ENCODE measurements around the gene BPIFB4. TPM values are rescaled to one million over a fixed set of nuclear protein-coding genes. Genes with fewer than 3 reads are reported as not detected.

BPIFB4 gene
- total RNA-seq, 1 donor from 2014 or later, result not detected

- DNase-seq (ENCODE audit: low read depth) (no peak), FAIRE-seq (no peak)
- Histone ChIP-seq H4K20me1 (ENCODE audit: insufficient read depth, low read length) (no peaks in the 10 kb centered on the region), H3K79me2 (ENCODE audit: insufficient read depth, low read length) (no peaks in the 10 kb centered on the region), H3K4me2 (ENCODE audit: low read length) (no peak within 1 kb of the TSS), H3K36me3 (ENCODE audit: insufficient read depth, low read length) (no peaks in the 10 kb centered on the region), H2AFZ (ENCODE audit: low read depth, low read length) (no peak within 1 kb of the TSS), H3K27me3 (ENCODE audit: insufficient read depth, low read length) (no peaks in the 10 kb centered on the region), H3K4me1 (ENCODE audit: insufficient read depth, low read length) (no peaks in the 10 kb centered on the region), H3K4me3 (ENCODE audit: insufficient read depth, low read depth, low read length) (no peak within 1 kb of the TSS), H3K9me3 (ENCODE audit: insufficient read depth, low read depth, low read length) (no peaks in the 10 kb centered on the region), H3K27ac (ENCODE audit: low read depth, low read length) (no peak within 1 kb of the TSS), H3K9ac (ENCODE audit: low read length) (no peak within 1 kb of the TSS)
- Mint-ChIP-seq H3K4me1 (ENCODE audit: low read depth, unreplicated experiment) (no peaks in the 10 kb centered on the region), H3K36me3 (ENCODE audit: low read depth, unreplicated experiment) (no peaks in the 10 kb centered on the region), H3K27ac (ENCODE audit: unreplicated experiment) (no peak within 1 kb of the TSS), H3K9me3 (ENCODE audit: unreplicated experiment) (peaks cover 3% of the 10 kb centered on the region), H3K4me3 (ENCODE audit: unreplicated experiment) (no peak within 1 kb of the TSS), H3K27me3 (ENCODE audit: low read depth, unreplicated experiment) (peaks cover 35% of the 10 kb centered on the region)
- no peak for TF ChIP-seq CTCF (IDR thresholded peaks at IDR 0.05; ENCODE audit: insufficient read depth, low read depth, low read length)
- no peak for TF ChIP-seq EZH2 (IDR thresholded peaks at IDR 0.05; ENCODE audit: insufficient read depth, low read length)
Observed at GRCh38 chr20:33031531-33031930, 47.9 kb upstream of the BPIFB4 start, which contains the start of gene BPIFB6. TSS of gene BPIFB6 (plus strand) at chr20:33031648. CDS start at chr20:33031648, 0 bp downstream.

- FAIRE-seq, result no peak
- no peaks in the 10 kb centered on the region for H3K4me1 Mint-ChIP-seq (ENCODE audit: low read depth, unreplicated experiment)
- no peak overlapping the region for H3K27ac Mint-ChIP-seq (ENCODE audit: unreplicated experiment)
- Histone ChIP-seq H3K9me3 (ENCODE audit: insufficient read depth, low read depth, low read length) (no peaks in the 10 kb centered on the region), H3K27me3 (ENCODE audit: insufficient read depth, low read length) (no peaks in the 10 kb centered on the region), H3K9ac (ENCODE audit: low read length) (no peak overlapping the region), H3K4me1 (ENCODE audit: insufficient read depth, low read length) (no peaks in the 10 kb centered on the region), H2AFZ (ENCODE audit: low read depth, low read length) (no peak overlapping the region), H3K4me2 (ENCODE audit: low read length) (no peak overlapping the region), H3K79me2 (ENCODE audit: insufficient read depth, low read length) (no peaks in the 10 kb centered on the region), H4K20me1 (ENCODE audit: insufficient read depth, low read length) (no peaks in the 10 kb centered on the region), H3K36me3 (ENCODE audit: insufficient read depth, low read length) (no peaks in the 10 kb centered on the region), H3K4me3 (ENCODE audit: insufficient read depth, low read depth, low read length) (no peak overlapping the region), H3K27ac (ENCODE audit: low read depth, low read length) (no peak overlapping the region)
- no peak for TF ChIP-seq EZH2 (IDR thresholded peaks at IDR 0.05; ENCODE audit: insufficient read depth, low read length)
- TF ChIP-seq CTCF (IDR thresholded peaks at IDR 0.05; ENCODE audit: insufficient read depth, low read depth, low read length), result no peak
- H3K36me3 Mint-ChIP-seq (ENCODE audit: low read depth, unreplicated experiment), result no peaks in the 10 kb centered on the region
- peaks cover 38% of the 10 kb centered on the region for H3K27me3 Mint-ChIP-seq (ENCODE audit: low read depth, unreplicated experiment)
- no peak for DNase-seq (ENCODE audit: low read depth)
- H3K4me3 Mint-ChIP-seq (ENCODE audit: unreplicated experiment), result no peak overlapping the region
- peaks cover 6% of the 10 kb centered on the region for H3K9me3 Mint-ChIP-seq (ENCODE audit: unreplicated experiment)
Observed at GRCh38 chr20:33032555-33032954, 46.9 kb upstream of the BPIFB4 start.

GRCh38 chr20:33033381-33033780, 46.1 kb upstream of the BPIFB4 start:
- H2AFZ ChIP-seq (ENCODE audit: low read depth, low read length), result no peak overlapping the region
- no peak overlapping the region for H3K9ac ChIP-seq (ENCODE audit: low read length)
- H4K20me1 ChIP-seq (ENCODE audit: insufficient read depth, low read length), result no peaks in the 10 kb centered on the region
- no peaks in the 10 kb centered on the region for H3K79me2 ChIP-seq (ENCODE audit: insufficient read depth, low read length)
- Mint-ChIP-seq H3K4me1 (ENCODE audit: low read depth, unreplicated experiment) (no peaks in the 10 kb centered on the region), H3K4me3 (ENCODE audit: unreplicated experiment) (no peak overlapping the region), H3K27me3 (ENCODE audit: low read depth, unreplicated experiment) (peaks cover 46% of the 10 kb centered on the region), H3K36me3 (ENCODE audit: low read depth, unreplicated experiment) (no peaks in the 10 kb centered on the region), H3K27ac (ENCODE audit: unreplicated experiment) (no peak overlapping the region), H3K9me3 (ENCODE audit: unreplicated experiment) (peaks cover 8% of the 10 kb centered on the region)
- no peaks in the 10 kb centered on the region for H3K9me3 ChIP-seq (ENCODE audit: insufficient read depth, low read depth, low read length)
- TF ChIP-seq EZH2 (IDR thresholded peaks at IDR 0.05; ENCODE audit: insufficient read depth, low read length), result no peak
- no peak for TF ChIP-seq CTCF (IDR thresholded peaks at IDR 0.05; ENCODE audit: insufficient read depth, low read depth, low read length)
- FAIRE-seq, result no peak
- no peak overlapping the region for H3K27ac ChIP-seq (ENCODE audit: low read depth, low read length)
- H3K4me2 ChIP-seq (ENCODE audit: low read length), result no peak overlapping the region
- no peaks in the 10 kb centered on the region for H3K36me3 ChIP-seq (ENCODE audit: insufficient read depth, low read length)
- no peaks in the 10 kb centered on the region for H3K4me1 ChIP-seq (ENCODE audit: insufficient read depth, low read length)
- no peaks in the 10 kb centered on the region for H3K27me3 ChIP-seq (ENCODE audit: insufficient read depth, low read length)
- H3K4me3 ChIP-seq (ENCODE audit: insufficient read depth, low read depth, low read length), result no peak overlapping the region
- DNase-seq (ENCODE audit: low read depth), result no peak
